Body of pancreas (tissue), 4 donors: ENCODE results near the gene KNDC1.

Experiments used
- POLR2A ChIP-seq, 3 donors: fragments of 450-650 bp; IDR thresholded peaks; one replicate each; pipeline ENCODE4 v1.6.1; 2016; ENCODE audit warnings: antibody characterized with exemption in 3 of 3, mild to moderate bottlenecking in 2 of 3
- TF ChIP-seq, protein P1 (sequence below), 7 experiments: fragments of 450-650 bp in 4 of 7; fragments of 200-600 bp in 3 of 7; sonication (generic) in 3 of 7; IDR thresholded peaks; one replicate each; pipeline ENCODE4 v1.5.1; 2016 to 2019; ENCODE audit warnings: antibody characterized with exemption in 7 of 7

DNA sequence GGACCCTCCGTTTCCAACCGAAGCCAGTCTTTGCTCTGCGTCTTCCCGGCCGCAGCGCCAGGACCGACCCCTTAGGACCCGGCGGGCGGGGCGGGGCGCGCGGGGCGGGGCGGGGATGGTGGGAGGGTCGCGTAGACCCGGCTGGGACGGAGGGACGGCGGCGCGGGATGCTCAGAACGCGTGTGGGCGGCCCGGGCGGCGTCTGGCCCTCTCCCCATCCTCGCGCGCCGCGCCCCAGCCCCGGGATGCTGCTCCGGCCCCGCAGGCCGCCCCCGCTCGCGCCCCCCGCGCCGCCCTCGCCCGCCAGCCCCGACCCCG is 70.0 kb downstream of the KNDC1 start, which contains the start of gene UTF1:
- TF ChIP-seq, protein P1, sequence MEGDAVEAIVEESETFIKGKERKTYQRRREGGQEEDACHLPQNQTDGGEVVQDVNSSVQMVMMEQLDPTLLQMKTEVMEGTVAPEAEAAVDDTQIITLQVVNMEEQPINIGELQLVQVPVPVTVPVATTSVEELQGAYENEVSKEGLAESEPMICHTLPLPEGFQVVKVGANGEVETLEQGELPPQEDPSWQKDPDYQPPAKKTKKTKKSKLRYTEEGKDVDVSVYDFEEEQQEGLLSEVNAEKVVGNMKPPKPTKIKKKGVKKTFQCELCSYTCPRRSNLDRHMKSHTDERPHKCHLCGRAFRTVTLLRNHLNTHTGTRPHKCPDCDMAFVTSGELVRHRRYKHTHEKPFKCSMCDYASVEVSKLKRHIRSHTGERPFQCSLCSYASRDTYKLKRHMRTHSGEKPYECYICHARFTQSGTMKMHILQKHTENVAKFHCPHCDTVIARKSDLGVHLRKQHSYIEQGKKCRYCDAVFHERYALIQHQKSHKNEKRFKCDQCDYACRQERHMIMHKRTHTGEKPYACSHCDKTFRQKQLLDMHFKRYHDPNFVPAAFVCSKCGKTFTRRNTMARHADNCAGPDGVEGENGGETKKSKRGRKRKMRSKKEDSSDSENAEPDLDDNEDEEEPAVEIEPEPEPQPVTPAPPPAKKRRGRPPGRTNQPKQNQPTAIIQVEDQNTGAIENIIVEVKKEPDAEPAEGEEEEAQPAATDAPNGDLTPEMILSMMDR (IDR thresholded peaks at IDR 0.05): no peak
- TF ChIP-seq POLR2A (IDR thresholded peaks at IDR 0.05): no peak
